NCI-H226 (cell line): Measurements from ENCODE around the gene NKAIN2.

Experiments
- DNase-seq: peaks from one replicate; pipeline ENCODE4 v3.0.0-alpha.2; 2015

NKAIN2 gene

DNA sequence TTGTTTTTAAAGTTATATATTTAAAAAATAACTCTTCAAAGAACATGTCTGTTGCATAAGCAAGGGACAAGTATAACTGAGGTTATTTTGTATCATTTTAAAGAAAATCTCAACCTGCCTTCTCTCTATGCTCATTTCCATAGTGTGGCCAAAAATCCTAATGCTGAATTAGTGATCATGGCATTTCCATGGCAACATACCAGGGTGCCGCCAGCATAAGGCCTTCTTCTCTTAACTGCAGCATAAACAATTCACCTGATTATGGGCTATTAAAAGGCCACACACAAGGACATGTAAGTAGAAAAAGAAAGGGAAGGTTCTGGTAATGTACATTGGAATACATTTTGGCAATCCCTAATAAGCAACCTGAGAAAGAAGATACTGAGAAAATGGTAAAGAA, 1063.5 kb downstream of the NKAIN2 start:
- no peak for DNase-seq

DNA sequence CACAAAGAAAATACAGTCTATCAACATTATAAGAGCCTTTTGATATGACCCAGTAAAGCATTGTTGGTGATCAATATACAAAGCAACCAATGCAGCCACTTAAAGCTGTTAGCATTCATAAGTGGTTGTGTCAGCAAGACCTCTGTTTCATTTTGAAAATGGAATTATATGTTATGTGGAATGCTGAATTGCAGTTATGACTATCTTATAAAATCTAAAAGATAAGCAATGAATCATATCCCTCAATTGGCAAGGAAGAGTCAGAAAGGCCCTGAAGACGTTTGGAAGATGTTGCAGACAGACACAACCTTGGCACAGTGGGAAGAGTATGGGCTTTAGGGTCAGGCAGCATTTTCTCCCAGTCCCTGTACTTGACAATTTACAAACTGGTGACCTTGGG, 1064.8 kb downstream of the NKAIN2 start:
- DNase-seq: no peak

DNA sequence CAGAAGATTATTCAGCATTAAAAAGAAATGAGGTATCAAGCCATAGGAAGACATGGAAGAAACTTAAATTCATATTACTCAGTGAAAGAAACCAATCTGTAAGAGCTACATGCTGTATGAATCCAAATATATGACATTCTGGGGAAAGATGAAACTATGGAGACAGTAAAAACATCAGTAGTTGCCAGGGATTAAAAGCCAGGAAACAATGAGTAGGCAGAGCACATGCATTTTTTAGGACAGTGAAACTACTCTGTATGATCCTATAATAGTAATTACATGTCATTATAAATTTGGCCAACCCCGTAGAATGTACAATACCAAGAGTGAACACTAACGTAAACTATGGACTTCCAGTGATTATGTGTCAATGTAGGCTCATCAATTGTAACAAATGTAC, 1065.8 kb downstream of the NKAIN2 start:
- DNase-seq: no peak

DNA sequence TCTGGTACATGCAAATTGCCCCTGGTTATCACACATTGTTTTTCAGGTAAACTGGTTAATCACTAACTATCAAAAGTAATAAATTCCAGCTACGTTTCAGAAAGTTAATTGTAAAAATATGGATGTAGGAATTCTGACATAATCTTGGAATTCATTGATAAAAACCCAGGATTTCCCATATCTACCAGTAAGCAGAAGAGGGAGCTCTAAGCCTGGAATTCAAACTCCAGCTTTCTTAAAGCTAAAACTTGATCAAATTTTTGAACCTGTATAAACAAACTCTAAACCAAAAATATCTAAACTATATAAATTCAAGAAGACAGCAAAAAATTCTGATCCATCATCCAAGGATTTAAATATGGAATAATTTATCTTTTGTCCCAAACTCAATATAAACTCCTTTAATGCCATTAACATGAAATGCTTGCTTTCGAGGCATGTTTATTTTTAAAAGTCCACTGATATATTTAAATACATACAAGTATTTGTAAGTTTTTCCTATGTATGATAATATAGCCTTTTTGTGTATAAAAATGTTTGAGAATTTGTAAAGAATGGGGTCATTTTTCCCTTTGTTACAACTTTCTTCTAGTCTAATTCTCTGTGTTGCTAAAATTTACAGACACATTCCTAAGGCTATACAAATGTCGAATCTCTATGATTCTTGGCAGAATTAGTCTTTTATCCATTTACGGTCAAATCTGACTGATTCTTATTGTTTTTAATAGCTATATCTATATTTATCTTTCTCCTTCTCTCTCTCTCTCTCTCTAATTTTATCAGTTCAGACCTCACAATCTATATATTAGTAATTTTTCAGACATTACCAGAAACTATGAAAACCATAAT, 1067.2 kb downstream of the NKAIN2 start:
- no peak for DNase-seq

DNA sequence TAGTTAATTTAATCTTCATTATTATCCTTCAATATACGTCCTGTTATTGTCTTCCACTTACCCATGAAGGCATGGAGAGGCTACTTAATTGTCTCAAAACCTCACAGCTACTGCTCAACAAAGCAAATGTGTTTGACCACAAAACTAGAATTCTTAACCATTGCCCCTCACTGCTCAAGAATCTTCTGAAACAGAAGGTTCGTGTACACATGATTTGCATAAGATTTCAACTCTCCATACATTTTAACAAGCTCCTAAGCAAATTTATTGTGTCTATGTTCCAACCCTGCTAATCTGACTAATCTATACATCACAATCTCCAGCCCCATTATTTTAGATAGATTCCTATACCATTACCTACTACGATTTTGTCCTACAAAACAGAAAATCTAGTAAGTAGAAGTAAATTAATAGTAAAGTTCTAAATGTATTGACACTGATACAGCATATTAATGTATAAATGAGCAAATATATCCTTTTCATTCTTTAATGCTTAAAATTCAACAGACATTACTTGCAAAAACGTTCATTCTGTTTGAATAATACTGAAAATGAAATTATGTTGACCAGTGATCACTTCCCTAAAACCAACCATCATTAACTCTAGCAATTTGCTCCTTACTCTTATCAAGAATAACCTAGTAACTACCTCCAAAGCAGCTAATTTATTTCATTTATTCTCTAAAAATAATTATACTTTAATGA, 1068.8 kb downstream of the NKAIN2 start:
- DNase-seq: no peak

DNA sequence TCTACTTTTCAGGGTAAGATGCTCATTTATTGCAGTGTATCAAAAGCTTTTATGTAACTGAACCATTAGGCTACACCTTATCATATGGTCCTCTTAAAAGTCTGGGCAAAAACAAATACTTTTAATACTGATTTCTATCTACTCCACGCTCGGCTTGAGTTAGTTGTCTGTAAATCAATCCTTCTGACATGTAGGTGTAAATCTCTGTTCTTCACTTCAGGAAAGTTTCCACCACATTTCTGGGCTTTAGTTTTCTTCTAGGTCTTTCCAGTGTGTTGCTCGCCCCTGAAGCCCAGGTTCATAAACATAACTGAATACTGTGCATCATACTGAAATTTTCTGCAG, 1069.4 kb downstream of the NKAIN2 start:
- no peak for DNase-seq
